ENCODE data around the gene RBM44. TPM values are rescaled to one million over a fixed set of nuclear protein-coding genes. Genes with fewer than 3 reads are reported as not detected.
A peak's percentile ranks its signal among the peaks of the same experiment; 100 is the strongest.

RBM44 gene
- total and polyA plus RNA-seq, 12 donors, result 0.13 to 0.83 (median 0.32) TPM

GRCh38 chr2:237857791-237858190 lies 59.2 kb downstream of the RBM44 start:
- H3K36me3 ChIP-seq, result no peaks in the 10 kb centered on the region
- TF ChIP-seq, protein P1, sequence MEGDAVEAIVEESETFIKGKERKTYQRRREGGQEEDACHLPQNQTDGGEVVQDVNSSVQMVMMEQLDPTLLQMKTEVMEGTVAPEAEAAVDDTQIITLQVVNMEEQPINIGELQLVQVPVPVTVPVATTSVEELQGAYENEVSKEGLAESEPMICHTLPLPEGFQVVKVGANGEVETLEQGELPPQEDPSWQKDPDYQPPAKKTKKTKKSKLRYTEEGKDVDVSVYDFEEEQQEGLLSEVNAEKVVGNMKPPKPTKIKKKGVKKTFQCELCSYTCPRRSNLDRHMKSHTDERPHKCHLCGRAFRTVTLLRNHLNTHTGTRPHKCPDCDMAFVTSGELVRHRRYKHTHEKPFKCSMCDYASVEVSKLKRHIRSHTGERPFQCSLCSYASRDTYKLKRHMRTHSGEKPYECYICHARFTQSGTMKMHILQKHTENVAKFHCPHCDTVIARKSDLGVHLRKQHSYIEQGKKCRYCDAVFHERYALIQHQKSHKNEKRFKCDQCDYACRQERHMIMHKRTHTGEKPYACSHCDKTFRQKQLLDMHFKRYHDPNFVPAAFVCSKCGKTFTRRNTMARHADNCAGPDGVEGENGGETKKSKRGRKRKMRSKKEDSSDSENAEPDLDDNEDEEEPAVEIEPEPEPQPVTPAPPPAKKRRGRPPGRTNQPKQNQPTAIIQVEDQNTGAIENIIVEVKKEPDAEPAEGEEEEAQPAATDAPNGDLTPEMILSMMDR (IDR thresholded peaks at IDR 0.05), result no peak
- H3K9me3 ChIP-seq, result no peaks in the 10 kb centered on the region
- DNase-seq (no peak), ATAC-seq (peak in 1 of 8 donors; percentile 8)
- intact Hi-C loops (cut with DNase I), result loop anchor here in 9 of 10 donors (1.0 to 10.0 kb wide), 13 partner anchors 97 to 407 kb away; partner anchors contain the start of genes KLHL30 (in 3 of the 9), UBE2F (in 2 of the 9) and SCLY (in 1 of the 9)
- peaks cover 0 to 25% (median 3%) of the 10 kb centered on the region in 9 donors for H3K4me1 ChIP-seq
- WGBS, 2 donors, result 76 to 89% methylated on average over 8 of the region's 8 CpGs
- H3K4me3 ChIP-seq, result no peak overlapping the region
- H3K27me3 ChIP-seq, result peaks cover 0 to 49% (median 26%) of the 10 kb centered on the region in 7 donors
- H3K27ac ChIP-seq, result no peak overlapping the region

- Histone ChIP-seq H3K27ac (peak overlapping the region in 9 of 10 donors; percentile 81 to 94 (median 89)), H3K9me3 (no peaks in the 10 kb centered on the region), H3K4me3 (peak overlapping the region in 5 of 10 donors; percentile 21 to 66 (median 59)), H3K27me3 (peaks cover 0 to 49% (median 31%) of the 10 kb centered on the region in 7 donors), H3K4me1 (peaks cover 0 to 32% (median 8%) of the 10 kb centered on the region in 9 donors), H3K36me3 (no peaks in the 10 kb centered on the region)
- ATAC-seq (peak; percentile 62 to 84 (median 82)), DNase-seq (peak; percentile 47 to 70)
- intact Hi-C loops (cut with DNase I), result loop anchor here in 9 of 10 donors (1.0 to 10.0 kb wide), 13 partner anchors 96 to 406 kb away; partner anchors contain the start of genes KLHL30 (in 3 of the 9), UBE2F (in 2 of the 9) and SCLY (in 1 of the 9)
- WGBS, 2 donors, result 44 to 48% methylated on average over 14 of the region's 14 CpGs
- TF ChIP-seq, protein P1 (IDR thresholded peaks at IDR 0.05), result peak; percentile 40 to 85 (median 73)
These were observed 59.9 kb downstream of the RBM44 start for GRCh38 chr2:237858294-237859081.

- peak in 1 of 8 donors; percentile 23 for ATAC-seq
- intact Hi-C loops (cut with DNase I), result loop anchor here in 8 of 10 donors (2.0 to 10.0 kb wide), 12 partner anchors 96 to 406 kb away; partner anchors contain the start of genes KLHL30 (in 3 of the 8), UBE2F (in 2 of the 8) and SCLY (in 1 of the 8)
- H3K9me3 ChIP-seq, result no peaks in the 10 kb centered on the region
These were observed 60.5 kb downstream of the RBM44 start for GRCh38 chr2:237859082-237859433.

More at GRCh38 chr2:237859082-237859433, 60.5 kb downstream of the RBM44 start:
- 45 to 46% methylated on average over 15 of the region's 15 CpGs for WGBS, 2 donors
- Histone ChIP-seq H3K36me3 (no peaks in the 10 kb centered on the region), H3K4me1 (peaks cover 0 to 38% (median 8%) of the 10 kb centered on the region in 9 donors), H3K27me3 (peaks cover 0 to 50% (median 31%) of the 10 kb centered on the region in 7 donors), H3K4me3 (peak overlapping the region in 9 of 10 donors; percentile 21 to 66 (median 55)), H3K27ac (peak overlapping the region; percentile 81 to 94 (median 88))
- TF ChIP-seq, protein P1 (IDR thresholded peaks at IDR 0.05), result no peak
- no peak for DNase-seq

Measured in heart right ventricle (tissue), 16 donors.